ENCODE results near the gene TGM2.

The TGM2 gene

DNA sequence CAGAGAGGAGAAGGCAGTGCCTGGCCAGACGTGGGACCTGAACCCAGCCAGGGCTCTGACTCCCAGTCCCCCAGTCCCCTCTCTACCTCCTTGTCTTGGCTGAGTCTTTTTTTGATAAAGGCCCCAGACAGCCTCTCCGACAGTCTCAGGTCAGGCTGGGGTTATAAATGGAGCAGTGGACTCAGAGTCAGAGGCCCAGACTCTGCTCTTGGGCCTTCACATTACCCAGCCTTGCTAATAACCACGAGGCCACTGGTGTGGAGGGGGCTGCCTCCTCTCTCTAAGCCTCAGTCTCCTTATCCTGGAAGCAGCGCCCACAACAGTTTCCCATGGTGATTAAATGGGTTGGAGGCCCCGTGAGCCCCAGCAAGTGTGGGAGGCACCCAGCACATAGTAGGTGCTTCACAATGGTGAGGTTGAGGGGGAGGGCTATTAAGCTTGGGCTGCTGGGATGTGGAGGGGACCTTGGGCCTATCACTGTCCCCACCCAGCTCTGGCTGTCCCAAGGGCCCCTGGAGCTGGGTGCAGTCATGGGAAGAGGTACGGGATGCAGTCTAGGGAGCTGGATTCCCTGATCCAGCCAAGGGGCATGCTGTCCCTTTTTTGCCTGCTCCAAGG is 35.7 kb downstream of the TGM2 start:
- no peak for TF ChIP-seq POLR2A (IDR thresholded peaks at IDR 0.05; ENCODE audit: extremely low read depth, insufficient read length)
- TF ChIP-seq, protein P1, sequence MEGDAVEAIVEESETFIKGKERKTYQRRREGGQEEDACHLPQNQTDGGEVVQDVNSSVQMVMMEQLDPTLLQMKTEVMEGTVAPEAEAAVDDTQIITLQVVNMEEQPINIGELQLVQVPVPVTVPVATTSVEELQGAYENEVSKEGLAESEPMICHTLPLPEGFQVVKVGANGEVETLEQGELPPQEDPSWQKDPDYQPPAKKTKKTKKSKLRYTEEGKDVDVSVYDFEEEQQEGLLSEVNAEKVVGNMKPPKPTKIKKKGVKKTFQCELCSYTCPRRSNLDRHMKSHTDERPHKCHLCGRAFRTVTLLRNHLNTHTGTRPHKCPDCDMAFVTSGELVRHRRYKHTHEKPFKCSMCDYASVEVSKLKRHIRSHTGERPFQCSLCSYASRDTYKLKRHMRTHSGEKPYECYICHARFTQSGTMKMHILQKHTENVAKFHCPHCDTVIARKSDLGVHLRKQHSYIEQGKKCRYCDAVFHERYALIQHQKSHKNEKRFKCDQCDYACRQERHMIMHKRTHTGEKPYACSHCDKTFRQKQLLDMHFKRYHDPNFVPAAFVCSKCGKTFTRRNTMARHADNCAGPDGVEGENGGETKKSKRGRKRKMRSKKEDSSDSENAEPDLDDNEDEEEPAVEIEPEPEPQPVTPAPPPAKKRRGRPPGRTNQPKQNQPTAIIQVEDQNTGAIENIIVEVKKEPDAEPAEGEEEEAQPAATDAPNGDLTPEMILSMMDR (IDR thresholded peaks at IDR 0.05; ENCODE audit: low read depth, low read length) = no peak
- TF ChIP-seq, protein P2, sequence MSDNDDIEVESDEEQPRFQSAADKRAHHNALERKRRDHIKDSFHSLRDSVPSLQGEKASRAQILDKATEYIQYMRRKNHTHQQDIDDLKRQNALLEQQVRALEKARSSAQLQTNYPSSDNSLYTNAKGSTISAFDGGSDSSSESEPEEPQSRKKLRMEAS (IDR thresholded peaks at IDR 0.05; ENCODE audit: low read depth, low read length) = no peak
- TF ChIP-seq MYC (IDR thresholded peaks at IDR 0.05; ENCODE audit: low read depth, low read length) = no peak
- H3K4me3 ChIP-seq (ENCODE audit: low read depth, low read length) = no peak overlapping the region
- no peak for DNase-seq (ENCODE audit: low read depth)

GRCh38 chr20:38128691-38129090 is 36.4 kb downstream of the TGM2 start:
- H3K4me3 ChIP-seq (ENCODE audit: low read depth, low read length) = no peak overlapping the region
- DNase-seq (ENCODE audit: low read depth) = no peak
- TF ChIP-seq, protein P2 (IDR thresholded peaks at IDR 0.05; ENCODE audit: low read depth, low read length) = no peak
- TF ChIP-seq, protein P1 (IDR thresholded peaks at IDR 0.05; ENCODE audit: low read depth, low read length) = no peak
- TF ChIP-seq MYC (IDR thresholded peaks at IDR 0.05; ENCODE audit: low read depth, low read length) (no peak), POLR2A (IDR thresholded peaks at IDR 0.05; ENCODE audit: extremely low read depth, insufficient read length) (no peak)

DNA sequence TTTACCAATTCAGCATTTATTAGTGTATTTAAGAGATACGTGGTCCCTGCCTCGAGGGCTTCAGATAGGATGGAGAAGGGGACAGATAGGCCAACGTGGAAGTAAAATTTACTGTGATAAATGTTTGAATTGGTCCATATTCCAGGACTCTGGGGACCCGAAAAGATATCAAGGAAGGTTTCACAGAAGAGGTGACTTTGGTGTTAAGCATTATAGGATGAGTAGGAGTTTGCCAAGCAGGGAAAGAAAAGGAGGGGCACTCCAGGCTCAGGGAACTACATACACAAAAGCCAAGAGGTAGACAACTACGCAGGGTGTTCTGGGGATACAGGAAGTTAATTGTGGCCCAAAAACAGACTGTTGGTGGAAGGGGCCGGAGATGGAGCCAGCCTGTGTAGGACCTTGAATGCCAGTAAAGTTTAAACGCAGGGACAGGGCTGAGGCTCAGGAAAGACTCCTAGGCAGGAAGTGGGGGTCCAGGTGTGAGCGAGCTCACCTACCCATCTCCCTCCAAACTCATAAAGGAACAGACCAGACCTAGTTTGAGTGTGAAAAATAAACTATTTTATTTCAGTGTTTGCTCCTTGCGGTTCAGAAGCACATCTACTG is 37.0 kb downstream of the TGM2 start:
- no peak for DNase-seq (ENCODE audit: low read depth)
- TF ChIP-seq MYC (IDR thresholded peaks at IDR 0.05; ENCODE audit: low read depth, low read length) (no peak), POLR2A (IDR thresholded peaks at IDR 0.05; ENCODE audit: extremely low read depth, insufficient read length) (no peak)
- TF ChIP-seq, protein P2 (IDR thresholded peaks at IDR 0.05; ENCODE audit: low read depth, low read length) = no peak
- TF ChIP-seq, protein P1 (IDR thresholded peaks at IDR 0.05; ENCODE audit: low read depth, low read length) = no peak

GRCh38 chr20:38126932-38127621 is 38.0 kb downstream of the TGM2 start:
- TF ChIP-seq POLR2A (IDR thresholded peaks at IDR 0.05; ENCODE audit: extremely low read depth, insufficient read length) (no peak), MYC (IDR thresholded peaks at IDR 0.05; ENCODE audit: low read depth, low read length) (no peak)
- TF ChIP-seq, protein P1 (IDR thresholded peaks at IDR 0.05; ENCODE audit: low read depth, low read length) = no peak
- TF ChIP-seq, protein P2 (IDR thresholded peaks at IDR 0.05; ENCODE audit: low read depth, low read length) = no peak
- H3K4me3 ChIP-seq (ENCODE audit: low read depth, low read length) = no peak overlapping the region
- DNase-seq (ENCODE audit: low read depth) = no peak

More for the DNA sequence above, 37.0 kb downstream of the TGM2 start:
- no peak overlapping the region for H3K4me3 ChIP-seq (ENCODE audit: low read depth, low read length)

GRCh38 chr20:38126146-38126921 is 38.7 kb downstream of the TGM2 start:
- no peak for DNase-seq (ENCODE audit: low read depth)
- TF ChIP-seq MYC (IDR thresholded peaks at IDR 0.05; ENCODE audit: low read depth, low read length) (no peak), POLR2A (IDR thresholded peaks at IDR 0.05; ENCODE audit: extremely low read depth, insufficient read length) (no peak)
- TF ChIP-seq, protein P2 (IDR thresholded peaks at IDR 0.05; ENCODE audit: low read depth, low read length) = no peak
- TF ChIP-seq, protein P1 (IDR thresholded peaks at IDR 0.05; ENCODE audit: low read depth, low read length) = no peak
- H3K4me3 ChIP-seq (ENCODE audit: low read depth, low read length) = no peak overlapping the region

All from NB4 (cell line).